HL-60 (cell line): ENCODE data around the gene CACNG3.
"Not testable (repeated sequence)": the region's sequence is repeated elsewhere in the genome, so short reads cannot be mapped to it uniquely, and the experiment has no call there.

Experiments used
- CTCF ChIP-seq: IDR thresholded peaks from one replicate; pipeline ENCODE4 v1.5.1; 2011; ENCODE audit warnings: low read length, control low read depth, inconsistent platforms; ENCODE audit not compliant: insufficient read depth
- REST ChIP-seq: IDR thresholded peaks from 2 replicates; pipeline ENCODE4 v1.6.1; 2012; ENCODE audit warnings: low read depth; ENCODE audit not compliant: insufficient replicate concordance

DNA sequence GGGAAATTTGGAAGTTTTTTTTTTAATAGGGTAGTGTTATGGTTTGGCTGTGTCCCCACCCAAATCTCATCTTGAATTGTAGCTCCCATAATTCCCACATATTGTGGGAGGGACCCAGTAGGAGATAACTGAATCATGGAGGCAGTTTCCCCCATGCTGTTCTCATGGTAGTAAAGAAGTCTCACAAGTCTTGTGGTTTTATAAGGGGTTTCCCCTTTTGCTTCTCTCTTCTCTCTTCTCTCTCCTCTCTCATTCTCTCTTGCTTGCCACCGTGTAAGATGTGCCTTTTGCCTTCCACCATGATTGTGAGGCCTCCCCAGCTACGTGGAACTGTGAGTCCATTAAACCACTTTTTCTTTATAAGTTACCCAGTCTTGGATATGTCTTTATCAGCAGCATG lies 17.3 kb upstream of the CACNG3 start:
- TF ChIP-seq CTCF, REST: not testable (repeated sequence)
